ENCODE results near the gene TSEN15.
"Not testable (repeated sequence)": the region's sequence is repeated elsewhere in the genome, so short reads cannot be mapped to it uniquely, and the experiment has no call there.

TSEN15 gene

GRCh38 chr1:184031409-184032107 lies 20.0 kb upstream of the TSEN15 start:
- DNase-seq (ENCODE audit: low read depth in 2 of 2), result no peak

DNA sequence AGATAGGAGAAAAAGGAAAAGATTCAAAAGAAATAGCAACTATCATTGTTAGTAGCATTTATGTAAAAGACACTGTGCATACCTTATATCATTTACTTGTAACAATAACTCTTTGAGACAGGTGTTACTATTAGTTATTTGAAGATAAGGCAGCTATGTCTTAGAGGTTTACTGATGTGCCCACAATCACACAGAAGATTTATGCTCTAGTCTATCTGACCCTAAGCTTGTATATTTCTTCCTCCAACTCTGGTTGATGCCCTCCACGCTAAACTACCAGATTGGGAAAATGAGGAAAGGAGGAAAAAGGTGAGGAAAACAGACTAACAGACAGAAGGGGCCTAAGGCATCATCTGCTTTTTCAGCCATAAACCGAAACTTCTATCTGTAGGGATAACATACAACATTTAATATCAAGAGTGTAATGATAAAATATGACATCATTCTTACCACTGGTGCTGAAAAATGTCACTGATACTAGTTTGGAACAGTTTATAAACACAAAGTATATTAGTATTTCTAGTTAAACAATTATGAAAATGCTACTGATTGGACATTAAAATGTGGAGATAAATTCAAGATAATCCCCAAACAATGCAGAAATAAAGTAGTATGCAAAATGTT lies 19.1 kb upstream of the TSEN15 start:
- no peak for DNase-seq (ENCODE audit: low read depth in 2 of 2)

- no peak for DNase-seq (ENCODE audit: low read depth in 2 of 2)
These were observed 18.6 kb upstream of the TSEN15 start for GRCh38 chr1:184032930-184033418.

- no peak for DNase-seq (ENCODE audit: low read depth in 2 of 2)
These were observed 17.8 kb upstream of the TSEN15 start for GRCh38 chr1:184033711-184034167.

- no peak for DNase-seq (ENCODE audit: low read depth in 2 of 2)
These were observed 16.7 kb upstream of the TSEN15 start for GRCh38 chr1:184034761-184035379.

DNA sequence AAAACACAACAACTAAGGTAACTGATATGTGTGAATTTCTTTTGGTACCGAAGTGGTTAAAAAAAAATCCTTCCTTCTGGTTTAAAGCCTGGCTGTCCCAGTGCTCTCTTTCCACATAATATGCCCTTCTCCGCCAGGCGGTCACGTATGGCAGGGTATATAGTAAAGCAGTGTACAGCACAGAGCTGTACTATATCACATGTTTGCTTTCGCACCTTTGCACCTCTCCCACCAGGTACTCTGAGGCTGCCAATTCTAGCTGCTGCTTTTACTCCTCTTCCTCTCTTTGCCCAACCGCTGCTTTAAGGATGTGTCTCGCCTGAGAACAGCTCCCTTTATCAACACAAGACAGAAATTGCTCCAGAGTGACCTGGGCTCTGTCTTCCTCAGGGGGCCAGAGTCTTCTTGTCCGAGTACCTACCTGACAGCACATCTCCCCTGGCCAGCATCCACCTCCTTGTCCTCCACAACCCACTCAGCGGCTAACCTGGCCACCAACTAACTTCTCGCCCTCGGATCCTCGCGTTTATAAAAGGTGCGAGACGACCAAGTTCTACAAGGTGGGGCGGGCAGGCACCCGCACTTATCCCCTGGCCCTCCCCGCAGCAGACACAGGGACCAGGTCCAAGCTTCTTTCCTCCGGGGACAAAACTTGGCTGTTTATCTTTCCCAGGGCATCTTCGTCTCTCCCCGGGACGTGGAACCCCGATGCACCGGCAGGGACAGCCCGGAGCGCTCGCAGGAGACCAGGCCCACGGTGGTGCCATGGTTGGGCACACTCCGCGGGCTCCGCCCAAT lies 15.6 kb upstream of the TSEN15 start:
- DNase-seq (ENCODE audit: low read depth in 2 of 2), result no peak

GRCh38 chr1:184036517-184036949 lies 15.0 kb upstream of the TSEN15 start:
- DNase-seq (ENCODE audit: low read depth in 2 of 2), result no peak

DNA sequence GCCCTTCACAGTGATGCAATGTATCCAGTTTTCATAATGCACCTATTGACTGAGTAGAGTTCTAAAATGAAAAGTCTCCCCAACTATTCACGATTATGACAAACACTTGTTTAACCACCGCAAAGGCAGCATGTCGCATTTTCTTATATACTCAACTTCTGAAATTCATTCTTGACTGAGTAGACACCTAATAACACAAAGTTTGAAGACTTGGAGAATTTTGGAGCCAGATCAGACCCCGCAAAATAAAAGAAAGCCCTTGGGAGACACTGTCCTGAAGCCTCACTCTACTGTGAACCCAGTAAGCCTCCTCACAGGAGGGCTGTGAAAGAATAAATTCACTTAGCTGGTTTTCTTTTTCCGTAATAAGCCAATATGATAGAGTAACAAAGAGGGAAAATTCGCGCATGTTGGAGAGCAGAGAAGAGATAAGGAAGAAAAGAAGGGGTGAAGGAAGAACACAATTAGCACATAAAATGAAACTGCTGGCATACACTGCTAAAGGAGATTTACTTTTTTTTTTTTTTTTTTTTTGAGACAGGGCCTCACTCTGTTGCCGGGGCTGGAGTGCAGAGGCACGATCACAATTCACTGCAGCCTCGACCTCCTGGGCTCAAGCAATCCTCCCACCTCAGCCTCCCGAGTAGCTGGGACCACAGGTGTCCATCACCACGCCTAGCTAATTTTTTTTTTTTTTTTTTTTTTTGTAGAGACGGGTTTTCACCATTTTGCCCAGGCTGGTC lies 13.5 kb upstream of the TSEN15 start:
- no peak for DNase-seq (ENCODE audit: low read depth in 2 of 2)

DNA sequence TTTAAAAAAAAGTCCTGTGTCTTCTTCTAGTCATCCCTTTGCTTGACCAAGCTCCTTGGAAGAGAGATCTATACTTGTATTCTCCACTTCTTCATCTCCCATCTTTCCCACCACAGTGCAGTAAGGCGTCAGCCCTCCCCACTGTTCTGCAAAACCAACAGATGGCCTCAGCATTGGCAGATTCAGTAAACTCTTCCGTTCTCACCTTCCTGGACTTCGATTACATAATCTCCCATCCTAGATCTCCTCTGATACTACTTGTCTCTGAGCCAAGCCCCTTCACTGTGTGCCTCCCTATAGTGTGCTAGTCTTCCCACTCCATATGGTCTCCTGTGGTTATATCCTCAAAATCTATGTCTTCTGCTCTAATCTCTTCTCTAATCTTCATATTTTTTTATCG lies 12.4 kb upstream of the TSEN15 start:
- DNase-seq (ENCODE audit: low read depth in 2 of 2), result no peak

DNA sequence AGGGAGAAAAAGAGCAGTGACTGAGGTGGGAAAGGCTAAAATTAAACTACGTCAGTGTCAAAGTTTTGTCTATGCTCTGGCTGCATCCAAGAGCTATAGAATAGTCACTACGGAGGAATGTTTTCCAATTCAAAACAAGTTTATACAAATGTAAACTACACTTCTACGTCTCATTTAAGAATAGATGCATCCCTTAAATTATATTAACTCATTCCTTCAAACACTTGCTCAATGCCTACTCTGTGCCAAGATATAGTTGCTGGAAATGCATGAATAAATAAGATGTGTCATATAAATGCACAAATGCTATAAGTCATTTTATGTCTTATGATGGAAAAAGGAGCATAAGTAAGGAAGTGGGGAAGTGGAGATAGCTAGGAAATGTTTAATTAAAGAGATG lies 9.8 kb upstream of the TSEN15 start:
- DNase-seq (ENCODE audit: low read depth in 2 of 2), result no peak

GRCh38 chr1:184043315-184043714 lies 8.2 kb upstream of the TSEN15 start:
- DNase-seq (ENCODE audit: low read depth in 2 of 2), result not testable (repeated sequence)

GRCh38 chr1:184044603-184045376 lies 6.7 kb upstream of the TSEN15 start:
- no peak for DNase-seq (ENCODE audit: low read depth in 2 of 2)

DNA sequence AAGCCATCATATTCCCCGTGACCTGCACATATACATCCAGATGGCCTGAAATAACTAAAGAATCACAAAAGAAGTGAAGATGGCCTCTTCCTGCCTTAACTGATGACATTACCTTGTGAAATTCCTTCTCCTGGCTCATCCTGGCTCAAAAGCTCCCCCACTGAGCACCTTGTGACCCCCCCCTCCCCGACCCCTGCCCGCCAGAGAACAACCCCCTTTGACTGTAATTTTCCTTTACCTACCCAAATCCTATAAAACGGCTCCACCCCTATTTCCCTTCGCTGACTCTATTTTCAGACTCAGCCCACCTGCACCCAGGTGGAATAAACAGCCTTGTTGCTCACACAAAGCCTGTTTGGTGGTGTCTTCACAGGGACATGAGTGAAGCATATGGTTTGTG lies 4.0 kb upstream of the TSEN15 start:
- DNase-seq (ENCODE audit: low read depth in 2 of 2), result not testable (repeated sequence)

DNA sequence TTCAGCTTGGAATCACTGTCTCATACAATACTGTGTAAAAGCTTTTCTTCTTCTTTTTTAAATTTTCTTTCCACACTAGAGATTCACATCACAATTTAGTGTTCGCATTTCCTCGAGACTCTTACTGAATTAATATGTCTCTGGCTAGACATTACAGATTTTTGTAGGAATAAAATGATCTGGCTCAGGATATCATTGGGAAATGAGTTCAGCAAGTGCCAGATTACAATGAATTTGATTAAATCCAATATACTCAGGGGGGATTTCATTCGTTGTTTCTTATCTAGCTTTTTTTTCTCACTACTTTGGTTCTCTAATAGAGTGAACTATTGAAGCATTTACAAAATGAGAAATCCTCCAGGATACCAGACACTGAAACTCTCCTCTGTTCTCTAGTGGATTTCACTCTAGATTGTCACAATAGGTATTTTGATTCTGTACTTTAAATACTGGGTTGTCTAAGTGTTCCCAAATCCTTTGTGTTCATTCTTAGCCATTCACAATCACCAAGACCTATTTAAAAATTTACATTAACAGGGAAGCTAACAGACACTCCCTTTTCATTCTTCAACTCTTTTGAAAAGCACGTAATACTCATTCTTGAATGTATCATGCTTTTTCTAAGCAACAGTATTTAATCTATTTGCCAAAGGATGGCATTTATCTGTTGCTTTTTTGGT lies 2.8 kb upstream of the TSEN15 start:
- DNase-seq (ENCODE audit: low read depth in 2 of 2), result no peak

GRCh38 chr1:184049291-184049690 lies 2.2 kb upstream of the TSEN15 start:
- no peak for DNase-seq (ENCODE audit: low read depth in 2 of 2)

DNA sequence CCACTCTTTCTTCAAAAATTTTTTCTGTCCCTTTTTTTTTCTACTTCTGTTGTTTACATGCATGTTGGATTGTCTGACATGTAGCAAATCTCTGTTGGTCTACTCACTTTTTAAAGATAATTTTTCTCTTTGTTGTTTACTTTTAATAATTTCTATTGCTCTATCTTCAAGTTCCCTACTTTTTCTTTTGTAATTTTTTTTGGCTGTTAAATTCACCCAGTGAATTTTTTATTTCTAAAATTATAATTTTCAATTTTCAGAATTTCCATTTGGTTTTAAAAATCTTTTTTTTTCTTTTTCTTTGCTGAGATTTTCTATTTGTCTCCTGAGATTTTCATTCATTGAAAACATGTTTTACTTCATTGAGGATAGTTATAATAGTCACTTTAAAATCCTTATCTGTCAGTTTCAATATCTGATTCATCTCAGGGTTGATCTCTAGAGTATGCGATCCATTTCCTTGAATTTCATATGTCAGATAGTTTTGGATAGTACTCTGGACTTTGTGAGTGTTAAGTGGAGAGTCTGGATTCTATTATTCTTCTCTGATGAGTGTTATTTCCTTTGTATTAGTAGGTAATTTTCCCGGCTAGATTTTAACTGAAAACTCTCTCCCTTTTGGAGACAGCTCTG lies 1.6 kb upstream of the TSEN15 start:
- no peak for DNase-seq (ENCODE audit: low read depth in 2 of 2)

- no peak for DNase-seq (ENCODE audit: low read depth in 2 of 2)
These were observed 894 bp upstream of the TSEN15 start for GRCh38 chr1:184050636-184051035.

DNA sequence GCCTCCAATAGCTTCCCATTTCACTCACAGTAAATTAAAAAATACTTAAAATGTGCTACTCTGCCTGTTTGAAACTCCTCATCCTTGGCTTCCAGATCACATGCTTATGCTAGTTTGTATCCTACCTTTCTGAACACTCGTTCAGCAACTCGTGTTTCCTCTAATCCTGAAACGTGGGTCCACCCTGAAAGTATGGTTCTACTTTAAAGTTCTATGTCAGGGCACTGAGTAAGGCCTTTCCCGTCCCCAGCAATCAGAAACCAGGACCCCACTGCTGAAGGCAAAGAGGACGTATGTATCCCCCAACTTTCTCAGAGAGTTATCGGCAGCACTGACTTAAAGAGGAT lies 419 bp upstream of the TSEN15 start:
- DNase-seq (ENCODE audit: low read depth in 2 of 2), result no peak

GRCh38 chr1:184052194-184052559 lies 647 bp downstream of the TSEN15 start:
- DNase-seq (ENCODE audit: low read depth in 2 of 2), result no peak

- DNase-seq (ENCODE audit: low read depth in 2 of 2), result no peak
These were observed 1.2 kb downstream of the TSEN15 start for GRCh38 chr1:184052750-184053149.

All from stimulated activated CD4-positive, alpha-beta T cell treated with anti-CD3 and anti-CD28 coated beads, Interleukin-1b, Interleukin-23, amount 100 ng/mL, for 1 hour (primary cell).